ENCODE data around the gene FRS2.

DNA sequence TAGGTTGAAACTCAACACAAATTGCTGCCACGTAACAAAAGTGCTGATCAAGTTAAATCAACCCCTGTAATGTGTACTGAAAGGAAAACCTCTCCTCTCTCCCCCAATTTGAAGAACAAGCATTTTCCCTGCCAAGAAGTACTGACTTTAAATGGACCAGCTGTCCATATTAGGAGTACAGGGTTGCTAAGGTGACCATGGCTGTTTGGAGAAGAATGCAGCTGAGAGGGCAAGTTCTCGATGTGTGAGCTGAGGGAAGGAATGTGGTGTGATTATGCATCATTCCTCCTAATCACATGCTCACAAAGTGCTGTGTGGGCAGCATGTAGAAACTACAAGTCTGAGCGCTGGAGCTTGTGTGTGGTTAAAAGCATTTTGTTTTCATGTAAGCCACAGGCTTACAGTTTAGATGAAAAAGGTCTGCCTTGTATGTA is 64.2 kb downstream of the FRS2 start:
- TF ChIP-seq POLR2AphosphoS5 (IDR thresholded peaks at IDR 0.05; ENCODE audit: low read depth, low read length) (no peak), POLR2A (IDR thresholded peaks at IDR 0.05; ENCODE audit: low read depth, low read length) (no peak)

Data from GM12892 (cell line).